ENCODE data around the gene CDC45.
"Not testable (repeated sequence)": the region's sequence is repeated elsewhere in the genome, so short reads cannot be mapped to it uniquely, and the experiment has no call there.

The CDC45 gene

DNA sequence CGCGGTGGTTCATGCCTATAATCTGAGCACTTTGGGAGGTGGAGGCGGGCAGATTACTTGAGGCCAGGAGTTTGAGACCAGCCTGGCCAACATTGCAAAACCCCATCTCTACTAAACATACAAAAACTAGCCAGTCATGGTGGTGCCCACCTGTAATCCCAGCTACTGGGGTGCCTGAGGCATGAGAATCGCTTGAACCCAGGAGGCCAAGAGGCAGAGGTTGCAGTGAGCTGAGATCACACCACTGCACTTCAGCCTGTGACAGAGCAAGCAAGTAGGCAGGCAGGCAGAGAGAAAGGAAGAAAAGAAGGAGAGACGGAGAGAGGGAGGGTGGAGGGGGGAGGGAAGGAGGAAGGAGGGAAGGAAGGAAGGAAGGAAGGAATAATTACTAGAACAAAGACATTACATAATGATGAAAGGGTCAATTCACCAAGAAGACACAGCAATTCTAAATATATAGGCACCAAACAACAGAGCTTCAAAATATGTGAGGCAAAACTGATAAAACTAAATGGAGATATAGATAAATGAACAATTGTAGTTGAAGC is 58.3 kb downstream of the CDC45 start:
- DNase-seq (ENCODE audit: insufficient read length, low spot score) (no peak), FAIRE-seq (no peak)
- no peak for TF ChIP-seq POLR2A (IDR thresholded peaks at IDR 0.05; ENCODE audit: low read depth, low read length)

DNA sequence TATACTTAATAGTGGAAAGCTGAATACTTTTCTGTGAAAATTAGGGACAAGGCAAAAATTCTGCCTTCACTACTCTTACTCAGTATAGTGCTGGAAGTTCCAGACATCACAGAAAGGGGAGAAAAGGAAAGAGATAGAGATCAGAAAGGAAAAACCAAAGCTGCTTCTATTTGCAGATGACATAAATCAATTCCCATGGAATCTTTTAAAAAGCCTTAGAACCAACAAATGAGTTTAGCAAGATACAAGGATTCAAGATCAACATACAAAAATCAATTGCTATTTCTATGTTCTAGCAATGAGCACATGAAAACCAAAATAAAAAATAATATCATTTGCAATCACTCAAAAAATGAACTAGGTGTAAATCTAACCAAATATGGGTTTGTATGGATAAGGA is 60.7 kb downstream of the CDC45 start:
- DNase-seq (ENCODE audit: insufficient read length, low spot score): no peak
- no peak for TF ChIP-seq POLR2A (IDR thresholded peaks at IDR 0.05; ENCODE audit: low read depth, low read length)
- FAIRE-seq: no peak

DNA sequence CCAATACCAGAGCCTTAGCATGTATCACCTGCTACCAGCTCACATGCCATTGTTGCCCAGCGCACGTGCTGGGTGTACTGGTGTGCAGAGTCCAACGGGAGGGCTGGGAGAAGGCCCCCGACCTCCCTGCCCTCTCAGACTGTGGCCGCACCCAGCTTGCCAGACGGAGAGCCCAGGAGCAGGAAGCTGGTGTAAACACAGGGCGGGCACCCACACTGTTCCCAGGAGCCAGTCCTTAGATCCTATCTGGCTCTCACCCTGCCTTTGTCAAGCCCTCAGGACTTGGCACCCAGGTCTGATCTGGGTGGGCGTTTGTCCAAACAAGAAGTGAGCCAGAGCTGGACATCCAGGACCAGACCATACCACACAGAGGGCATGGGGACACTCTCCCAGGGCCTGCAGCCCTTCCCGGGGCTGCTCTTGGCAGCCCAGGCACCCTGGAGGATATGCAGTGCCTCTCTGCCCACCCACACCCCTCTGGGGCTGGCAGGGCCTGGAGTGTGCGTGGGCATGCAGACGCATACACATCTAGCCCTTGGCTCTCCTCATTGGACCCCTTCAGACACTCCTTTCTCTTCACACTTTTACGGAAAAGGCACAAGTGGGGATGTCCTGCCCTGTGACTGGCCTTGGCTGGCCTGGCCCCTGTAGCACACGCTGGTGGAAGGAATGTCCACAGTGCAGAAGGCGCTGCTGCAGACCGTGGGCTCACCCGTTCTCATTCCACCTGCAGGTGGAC is 64.4 kb downstream of the CDC45 start:
- no peak for TF ChIP-seq POLR2A (IDR thresholded peaks at IDR 0.05; ENCODE audit: low read depth, low read length)
- no peak for DNase-seq (ENCODE audit: insufficient read length, low spot score)
- no peak for FAIRE-seq

DNA sequence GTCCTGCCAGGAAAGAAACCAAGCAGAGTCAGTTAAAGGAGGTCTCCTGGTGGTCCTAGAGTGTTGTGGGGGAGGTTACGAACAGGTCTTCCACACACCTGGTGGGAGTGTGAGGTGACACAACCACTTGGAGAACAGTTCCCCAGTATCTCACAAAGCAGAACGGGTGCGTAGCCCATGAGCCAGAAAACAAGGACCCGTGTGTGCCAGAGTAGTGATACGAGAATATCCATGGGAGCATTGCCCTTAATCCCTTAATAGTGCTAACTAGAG is 66.2 kb downstream of the CDC45 start:
- FAIRE-seq (no peak), DNase-seq (ENCODE audit: insufficient read length, low spot score) (no peak)
- no peak for TF ChIP-seq POLR2A (IDR thresholded peaks at IDR 0.05; ENCODE audit: low read depth, low read length)

DNA sequence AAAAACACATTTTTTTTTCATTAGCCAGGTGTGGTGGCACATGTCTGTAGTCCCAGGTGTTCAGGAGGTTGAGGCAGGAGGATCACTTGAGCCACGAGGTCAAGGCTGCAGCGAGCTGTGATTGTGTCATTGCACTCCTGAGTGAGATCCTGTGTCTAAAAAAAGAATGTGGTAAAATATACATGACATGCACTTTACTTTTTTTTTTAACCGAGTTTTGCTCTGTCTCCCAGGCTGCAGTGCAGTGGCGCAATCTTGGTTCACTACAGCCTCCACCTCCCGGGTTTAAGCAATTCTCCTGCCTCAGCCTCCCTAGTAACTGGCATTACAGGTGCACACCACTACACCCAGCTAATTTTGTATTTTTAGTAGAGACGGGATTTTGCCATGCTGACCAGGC is 67.0 kb downstream of the CDC45 start:
- FAIRE-seq: no peak
- TF ChIP-seq POLR2A (IDR thresholded peaks at IDR 0.05; ENCODE audit: low read depth, low read length): no peak
- no peak for DNase-seq (ENCODE audit: insufficient read length, low spot score)

DNA sequence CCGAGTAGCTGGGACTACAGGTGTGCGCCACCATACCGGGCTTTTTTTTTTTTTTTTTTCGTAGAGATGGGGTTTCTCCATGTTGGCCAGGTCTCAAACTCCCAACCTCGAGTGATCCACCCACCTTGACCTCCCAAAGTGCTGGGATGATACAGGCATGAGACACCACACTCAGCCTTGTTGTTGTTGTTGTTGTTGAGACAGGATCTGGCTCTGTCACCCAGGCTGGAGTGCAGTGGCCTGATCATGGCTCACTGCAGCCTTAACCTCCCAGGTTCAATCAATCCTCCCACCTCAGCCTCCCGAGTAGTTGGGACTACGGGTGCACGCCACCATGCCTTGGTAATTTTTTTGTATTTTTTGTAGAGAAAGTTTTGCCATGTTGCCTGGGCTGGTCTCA is 67.9 kb downstream of the CDC45 start:
- no peak for FAIRE-seq
- no peak for DNase-seq (ENCODE audit: insufficient read length, low spot score)
- no peak for TF ChIP-seq POLR2A (IDR thresholded peaks at IDR 0.05; ENCODE audit: low read depth, low read length)

DNA sequence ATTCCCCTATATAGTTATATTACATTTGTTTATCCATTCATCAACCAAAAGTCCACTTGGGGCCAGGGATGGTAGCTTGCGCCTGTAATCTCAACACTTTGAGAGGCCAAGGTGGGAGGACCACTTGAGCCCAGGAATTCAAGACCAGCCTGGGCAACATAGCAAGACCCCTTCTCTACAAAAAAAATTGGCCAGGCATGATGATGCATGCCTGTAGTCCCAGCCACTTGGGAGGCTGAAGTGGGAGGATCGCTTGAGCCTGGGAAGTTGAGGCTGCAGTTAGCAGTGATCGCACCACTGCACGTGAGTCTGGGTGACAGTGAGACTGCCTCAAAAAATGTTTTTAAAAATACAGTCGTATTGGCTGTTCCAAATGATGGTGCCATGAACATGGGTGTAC is 68.7 kb downstream of the CDC45 start:
- not testable (repeated sequence) for DNase-seq (ENCODE audit: insufficient read length, low spot score); FAIRE-seq

DNA sequence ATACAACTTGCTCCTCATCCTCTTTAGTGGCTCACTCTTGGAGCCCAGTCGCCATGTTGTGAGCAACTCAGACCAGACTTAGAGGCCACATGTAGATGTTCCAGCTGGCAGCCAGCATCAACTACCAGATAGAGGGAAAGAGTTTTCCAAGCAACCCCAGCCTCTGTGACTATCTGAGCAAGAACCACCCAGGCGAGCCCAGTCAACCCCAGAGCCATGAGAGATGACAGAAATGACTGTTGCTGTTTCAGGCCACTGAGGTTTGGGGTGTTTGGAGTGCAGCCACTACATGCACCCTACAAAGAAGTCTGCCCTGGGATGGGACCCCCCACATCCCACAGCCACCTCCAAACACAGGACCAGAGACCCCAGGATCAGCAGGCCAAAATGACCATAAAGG is 69.2 kb downstream of the CDC45 start:
- FAIRE-seq: no peak
- TF ChIP-seq POLR2A (IDR thresholded peaks at IDR 0.05; ENCODE audit: low read depth, low read length): no peak
- DNase-seq (ENCODE audit: insufficient read length, low spot score): no peak

DNA sequence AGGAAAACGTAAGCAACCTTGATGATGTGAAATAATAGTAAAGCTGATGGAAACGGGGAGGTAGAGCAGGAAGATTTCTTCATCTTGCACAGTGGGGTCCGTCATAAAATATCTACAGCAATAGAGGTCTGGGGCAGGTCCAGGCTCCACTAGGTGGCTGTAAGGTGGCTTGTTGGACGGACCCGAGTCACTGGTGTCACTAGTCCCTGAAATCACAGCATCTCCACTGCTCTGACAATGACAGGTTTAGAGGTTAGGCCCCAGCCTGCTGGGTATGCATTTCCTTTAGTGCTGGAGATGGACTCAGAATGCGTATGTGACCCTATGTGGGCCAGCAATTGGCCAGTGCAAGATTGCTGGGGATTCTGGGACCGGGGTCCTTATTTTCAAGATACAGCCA is 69.7 kb downstream of the CDC45 start:
- FAIRE-seq: no peak
- TF ChIP-seq POLR2A (IDR thresholded peaks at IDR 0.05; ENCODE audit: low read depth, low read length): no peak

DNA sequence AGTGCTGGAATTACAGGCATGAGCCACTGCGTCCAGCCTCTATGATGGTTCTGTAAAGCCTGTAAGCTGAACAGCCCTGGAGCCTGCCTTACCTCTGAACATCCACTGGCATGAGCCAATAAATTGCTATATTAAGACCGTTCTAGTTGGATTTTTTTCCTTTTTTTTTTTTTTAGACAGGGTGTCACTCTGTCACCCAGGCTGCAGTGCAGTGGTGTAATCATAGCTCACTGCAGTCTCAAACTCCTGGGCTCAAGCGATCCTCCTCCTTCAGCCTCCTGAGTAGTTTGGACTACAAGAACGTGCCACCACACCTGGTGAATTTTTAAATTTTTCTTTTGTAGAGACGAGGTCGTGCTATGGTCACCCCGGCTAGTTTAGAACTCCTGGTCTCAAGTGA is 70.7 kb downstream of the CDC45 start:
- TF ChIP-seq POLR2A (IDR thresholded peaks at IDR 0.05; ENCODE audit: low read depth, low read length): no peak
- FAIRE-seq (no peak), DNase-seq (ENCODE audit: insufficient read length, low spot score) (no peak)

More for the DNA sequence above, 69.7 kb downstream of the CDC45 start:
- no peak for DNase-seq (ENCODE audit: insufficient read length, low spot score)

DNA sequence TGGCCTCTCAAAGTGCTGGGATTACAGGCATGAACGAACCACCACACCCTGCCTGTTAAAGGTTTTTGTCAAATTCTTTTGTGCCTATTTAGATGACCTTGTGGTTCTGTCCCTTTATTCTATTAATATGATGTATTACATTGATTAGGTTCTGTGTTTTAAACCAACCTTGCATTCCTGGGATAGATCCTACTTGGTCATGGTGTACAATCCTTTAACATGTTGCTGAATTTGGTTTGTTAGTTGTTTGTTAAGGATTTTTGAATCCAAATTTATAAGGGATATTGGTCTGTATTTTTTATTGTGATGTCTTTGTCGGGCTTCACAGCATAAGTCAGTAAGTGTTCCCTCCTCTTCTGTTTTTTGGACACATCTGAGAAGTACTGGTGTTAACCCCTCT is 73.5 kb downstream of the CDC45 start:
- no peak for TF ChIP-seq POLR2A (IDR thresholded peaks at IDR 0.05; ENCODE audit: low read depth, low read length)
- FAIRE-seq (no peak), DNase-seq (ENCODE audit: insufficient read length, low spot score) (no peak)

DNA sequence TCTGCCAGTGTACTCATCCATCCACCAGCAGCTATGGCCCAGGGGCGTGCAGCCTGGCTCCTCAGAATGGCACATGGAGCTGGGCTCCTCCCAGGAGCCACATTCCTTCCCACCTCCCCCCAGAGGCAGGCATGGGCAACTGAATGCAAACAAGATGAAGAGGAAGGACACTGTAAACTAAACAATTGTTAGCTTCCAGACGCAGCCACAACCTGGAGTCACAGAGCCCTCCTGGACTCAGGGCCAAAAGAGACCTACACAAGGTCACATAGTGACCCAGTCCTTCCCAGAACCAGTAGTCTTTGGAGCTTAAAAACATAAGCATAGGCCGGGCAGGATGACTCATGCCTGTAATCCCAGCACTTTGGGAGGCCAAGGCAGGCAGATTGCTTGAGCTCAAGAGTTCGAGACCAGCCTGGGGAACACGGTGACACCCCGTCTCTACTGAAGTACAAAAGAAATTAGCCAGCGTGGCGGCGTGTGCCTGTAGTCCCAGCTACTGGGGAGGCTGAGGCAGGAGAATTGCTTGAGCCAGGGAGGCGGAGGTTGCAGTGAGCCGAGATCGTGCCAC is 75.2 kb downstream of the CDC45 start:
- DNase-seq (ENCODE audit: insufficient read length, low spot score) (peak; percentile 31), FAIRE-seq (no peak)
- TF ChIP-seq POLR2A (IDR thresholded peaks at IDR 0.05; ENCODE audit: low read depth, low read length): no peak

DNA sequence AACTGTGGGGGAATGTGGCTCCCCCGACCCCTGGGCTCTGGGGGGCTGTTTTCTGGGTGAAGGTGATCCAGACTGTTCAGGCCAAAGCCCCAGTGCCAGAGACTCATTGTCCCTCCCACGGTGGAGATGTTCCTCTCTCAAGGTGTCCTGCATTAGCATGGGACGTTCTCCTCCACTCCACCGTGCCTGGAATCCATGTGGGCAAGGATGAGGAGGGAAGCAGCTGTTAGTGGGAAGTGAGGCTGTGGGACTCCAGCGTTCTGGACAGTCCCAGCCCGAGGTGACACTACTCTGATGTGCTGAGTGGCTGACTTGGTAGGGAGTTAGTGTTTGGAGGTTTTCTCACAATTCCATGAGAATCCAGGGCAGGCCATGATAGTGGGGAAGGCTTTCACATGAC is 75.9 kb downstream of the CDC45 start:
- FAIRE-seq (no peak), DNase-seq (ENCODE audit: insufficient read length, low spot score) (no peak)
- no peak for TF ChIP-seq POLR2A (IDR thresholded peaks at IDR 0.05; ENCODE audit: low read depth, low read length)

DNA sequence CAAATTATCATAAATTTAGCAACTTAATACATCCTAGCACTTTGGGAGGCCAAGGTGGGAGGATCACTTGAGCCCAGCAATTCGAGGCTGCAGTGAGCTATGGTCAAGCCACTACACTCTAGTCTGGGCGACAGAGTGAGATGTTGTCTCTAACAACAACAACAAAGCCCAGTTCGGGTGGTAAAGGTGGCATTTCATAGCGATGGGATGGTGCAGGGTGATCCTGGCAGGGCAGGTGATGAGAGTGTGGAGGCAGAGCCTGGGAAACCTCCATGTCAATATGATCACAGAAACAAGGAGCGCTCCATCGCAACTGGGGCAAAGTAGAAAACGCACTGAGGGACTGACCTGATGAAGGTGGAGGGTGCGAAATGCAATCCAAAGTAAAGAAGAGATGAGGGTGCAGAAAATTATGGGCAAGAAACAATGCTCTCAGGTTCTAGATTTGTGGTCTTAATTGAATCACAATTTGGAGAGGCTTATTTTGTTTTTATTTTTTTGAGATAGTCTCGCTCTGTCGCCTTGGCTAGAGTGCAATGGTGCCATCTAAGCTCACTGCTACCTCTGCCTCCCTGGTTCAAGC is 77.3 kb downstream of the CDC45 start:
- FAIRE-seq (no peak), DNase-seq (ENCODE audit: insufficient read length, low spot score) (no peak)
- no peak for TF ChIP-seq POLR2A (IDR thresholded peaks at IDR 0.05; ENCODE audit: low read depth, low read length)

DNA sequence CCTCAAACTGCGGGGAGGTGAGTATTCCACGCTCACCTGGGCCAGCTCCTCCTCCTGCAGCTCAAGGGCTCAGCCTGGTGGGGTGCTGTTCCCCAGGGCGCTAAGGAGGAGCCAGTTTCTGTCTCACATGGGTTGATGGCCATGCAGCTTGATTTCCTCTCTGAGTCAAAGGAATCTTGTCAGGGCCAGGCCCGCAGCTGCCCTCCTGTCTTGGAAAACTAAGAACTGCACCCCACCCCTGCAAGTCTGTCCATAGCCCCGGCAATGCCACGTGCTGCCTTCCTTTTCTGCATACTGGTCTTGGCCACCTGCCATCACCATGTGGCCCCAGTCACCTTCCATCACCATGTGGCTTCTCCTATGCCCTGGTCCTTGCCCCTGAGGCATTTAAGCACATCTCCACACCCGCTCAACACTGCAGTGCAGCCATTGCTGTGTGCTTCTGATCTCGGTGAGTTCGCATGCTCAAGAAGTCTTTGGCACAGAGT is 79.6 kb downstream of the CDC45 start:
- FAIRE-seq (no peak), DNase-seq (ENCODE audit: insufficient read length, low spot score) (no peak)

More for the DNA sequence above, 79.6 kb downstream of the CDC45 start:
- no peak for TF ChIP-seq POLR2A (IDR thresholded peaks at IDR 0.05; ENCODE audit: low read depth, low read length)

All from H54 (cell line).